Renal pelvis (tissue), 4 donors: Measurements from ENCODE around the gene NELL2. TPM values are rescaled to one million over a fixed set of nuclear protein-coding genes. Genes with fewer than 3 reads are reported as not detected.

ENCODE experiments used
- DNase-seq: peaks from one replicate; pipeline ENCODE4 v3.0.0-alpha.2; 2013
- polyA plus RNA-seq, 3 donors: library from polyadenylated mRNA; unstranded; fragments of 120-200 nt; gene quantifications; one replicate each; pipeline ENCODE4 v1.2.1, GENCODE V29; 2013; ENCODE audit not compliant: insufficient read length in 3 of 3

Gene NELL2
- polyA plus RNA-seq, 3 donors = 11.9 to 18.7 (median 16.4) TPM

GRCh38 chr12:44546060-44546459 is 330.1 kb downstream of the NELL2 start:
- no peak for DNase-seq

DNA sequence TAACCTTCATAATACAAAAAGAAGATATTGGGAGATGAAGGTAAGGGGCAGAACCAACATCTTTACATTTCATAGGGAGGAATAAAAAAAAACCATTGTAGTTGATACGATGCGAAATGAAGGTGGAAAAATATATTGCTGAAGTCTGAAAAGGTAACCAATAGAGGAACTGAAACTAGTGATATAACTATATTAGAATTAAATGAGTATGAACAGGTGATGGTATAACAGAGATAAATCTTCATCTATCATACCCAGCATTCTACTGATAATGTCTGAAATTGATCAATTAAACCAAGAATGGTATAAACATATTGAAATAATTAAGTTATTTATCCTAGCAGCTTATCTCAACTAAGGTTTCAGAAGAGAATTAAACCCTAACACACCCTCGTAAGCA is 332.1 kb downstream of the NELL2 start:
- DNase-seq = no peak

DNA sequence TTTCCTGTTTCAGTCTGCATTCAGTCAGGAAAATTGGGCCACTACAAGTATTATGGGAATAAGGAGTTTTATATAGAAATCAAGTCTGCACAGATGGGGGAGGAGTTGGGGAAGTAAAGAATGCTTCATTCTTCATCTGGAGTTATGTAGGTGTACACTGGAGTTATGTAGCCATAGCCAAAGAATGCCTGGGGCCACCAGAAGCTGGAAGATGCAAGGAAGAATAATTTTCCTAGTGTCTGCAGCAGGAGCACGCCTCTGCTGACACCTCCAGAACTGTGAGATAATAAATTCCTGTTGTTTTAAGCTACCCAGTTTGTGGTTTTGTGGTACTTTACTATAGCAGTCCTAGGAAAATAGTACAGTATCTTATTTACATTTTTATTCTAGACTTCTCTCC is 333.4 kb downstream of the NELL2 start:
- no peak for DNase-seq

GRCh38 chr12:44537354-44537753 is 338.8 kb downstream of the NELL2 start:
- DNase-seq = no peak

GRCh38 chr12:44532940-44533339 is 343.2 kb downstream of the NELL2 start:
- no peak for DNase-seq

- DNase-seq = no peak
Observed at GRCh38 chr12:44531320-44531971, 344.7 kb downstream of the NELL2 start.

DNA sequence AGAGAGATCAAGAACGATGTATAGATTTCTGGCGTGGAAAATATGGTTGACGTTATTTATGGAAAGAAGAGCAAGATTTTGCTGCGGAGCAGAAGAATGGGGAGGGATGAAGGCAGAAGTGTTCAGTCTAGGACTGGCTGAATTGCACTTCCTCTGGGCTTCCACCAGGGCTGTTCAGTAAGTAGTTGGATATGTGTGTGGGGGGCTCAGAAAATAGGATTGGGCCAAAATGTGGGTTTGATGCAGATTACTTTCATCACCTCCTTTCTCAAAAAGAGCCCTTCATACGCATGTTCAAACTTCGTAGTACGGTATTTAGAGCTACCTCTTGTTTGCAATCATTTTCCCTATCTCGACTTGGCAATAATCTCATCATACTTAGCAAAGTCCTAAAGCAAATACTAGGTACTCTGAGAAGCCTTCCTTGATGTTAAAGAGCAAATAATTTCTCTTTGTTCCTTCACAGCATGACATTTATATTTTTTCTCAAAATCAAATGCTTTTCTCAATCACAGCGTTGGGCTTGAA is 349.4 kb downstream of the NELL2 start:
- no peak for DNase-seq

DNA sequence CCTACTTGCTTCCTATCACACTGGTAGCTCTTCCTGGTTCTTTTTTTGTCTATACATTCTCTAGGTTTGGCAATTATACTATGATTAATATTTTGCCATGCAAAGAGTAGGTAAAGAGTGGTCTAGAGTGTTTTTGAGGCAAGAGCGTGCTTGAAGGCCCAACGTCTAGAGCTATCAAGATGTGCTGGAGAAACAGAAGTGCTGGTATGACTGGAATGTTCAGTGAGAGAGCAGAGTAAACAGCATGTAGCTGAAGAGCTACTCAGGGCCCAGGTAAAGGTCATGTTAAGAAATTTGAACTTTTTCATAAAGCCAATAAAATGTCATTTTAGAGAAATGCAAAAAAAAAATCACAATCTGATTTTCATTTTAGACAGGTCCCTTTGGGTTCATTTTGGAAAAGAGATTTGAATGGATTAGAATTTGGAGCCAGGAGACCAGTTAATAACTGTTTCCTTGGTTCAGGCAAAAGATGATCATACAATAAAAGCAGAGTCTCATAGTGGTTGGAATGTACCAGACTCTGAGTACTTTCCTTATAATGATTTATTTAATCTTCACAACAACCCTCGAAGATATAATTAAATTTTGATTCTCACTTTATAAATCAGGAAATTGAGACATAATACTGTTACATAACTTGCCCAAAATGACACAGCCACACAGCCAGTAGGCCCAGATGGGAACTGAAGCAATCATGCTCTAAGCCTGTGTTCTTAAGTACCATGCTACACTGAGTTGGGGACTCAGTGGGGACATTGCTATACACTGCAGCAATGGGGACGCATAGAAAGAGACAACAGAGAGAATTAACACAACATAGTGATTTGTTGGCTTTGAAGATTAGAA is 350.1 kb downstream of the NELL2 start:
- DNase-seq = no peak

- no peak for DNase-seq
Observed at GRCh38 chr12:44523828-44524227, 352.3 kb downstream of the NELL2 start.

GRCh38 chr12:44521702-44522101 is 354.4 kb downstream of the NELL2 start:
- no peak for DNase-seq

GRCh38 chr12:44519931-44520330 is 356.2 kb downstream of the NELL2 start:
- no peak for DNase-seq

- no peak for DNase-seq
Observed at GRCh38 chr12:44511289-44511688, 364.8 kb downstream of the NELL2 start.

DNA sequence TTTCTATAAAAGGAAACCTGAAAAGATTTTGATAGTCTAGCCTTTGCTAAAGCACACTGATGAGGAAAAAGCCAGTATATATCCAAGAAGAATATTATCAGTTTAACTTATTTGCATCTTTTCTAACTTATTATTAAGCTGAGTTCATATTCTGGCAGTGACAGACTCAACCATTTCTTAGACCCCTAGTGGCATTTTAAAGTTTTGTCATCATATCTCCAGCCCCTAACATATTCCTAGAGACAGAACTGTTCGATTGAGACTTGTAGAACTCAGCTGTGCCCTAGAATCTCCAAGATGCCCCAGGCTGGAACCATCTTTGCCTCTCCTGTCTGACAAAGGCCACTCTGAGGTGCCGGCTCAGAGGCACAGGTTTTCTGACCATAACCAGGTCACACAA is 365.6 kb downstream of the NELL2 start:
- no peak for DNase-seq

- no peak for DNase-seq
Observed at GRCh38 chr12:44510076-44510475, 366.0 kb downstream of the NELL2 start.

DNA sequence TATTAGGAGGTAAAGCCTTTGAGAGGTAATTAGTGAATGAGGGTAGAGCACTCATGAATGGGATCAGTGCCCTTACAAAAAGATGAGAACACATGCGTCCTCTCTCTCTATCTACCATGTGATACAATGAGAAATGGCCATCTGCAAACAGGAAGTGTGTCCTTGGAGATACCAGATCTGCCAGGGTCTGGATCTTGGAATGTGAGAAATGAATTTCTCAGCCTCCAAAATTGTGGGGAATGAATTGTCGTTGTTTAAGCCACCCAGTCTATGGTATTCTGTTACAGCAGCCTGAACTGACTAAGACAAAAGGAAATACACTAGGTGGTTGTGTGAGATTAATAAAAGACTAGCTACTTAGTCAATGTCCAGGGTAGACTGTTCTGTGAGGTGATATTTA is 366.6 kb downstream of the NELL2 start:
- DNase-seq = no peak

DNA sequence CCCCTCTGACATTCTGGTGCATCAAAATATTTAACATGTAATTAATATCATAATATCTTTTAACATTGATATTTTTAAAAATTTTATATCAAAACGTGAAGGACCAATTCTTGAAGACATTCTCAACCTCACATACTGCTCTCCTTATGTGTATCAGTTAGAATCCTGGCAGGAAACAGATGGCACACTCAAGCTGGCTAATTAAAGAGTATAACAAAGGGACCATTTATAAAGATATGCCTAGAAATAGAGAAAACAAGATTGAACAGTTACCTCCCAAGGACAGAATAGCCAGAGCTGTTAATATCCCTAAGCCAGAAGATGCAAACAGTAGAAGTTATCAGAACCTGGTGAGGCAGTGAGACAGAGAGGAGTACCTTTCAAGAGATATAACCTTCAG is 368.7 kb downstream of the NELL2 start:
- DNase-seq = no peak

DNA sequence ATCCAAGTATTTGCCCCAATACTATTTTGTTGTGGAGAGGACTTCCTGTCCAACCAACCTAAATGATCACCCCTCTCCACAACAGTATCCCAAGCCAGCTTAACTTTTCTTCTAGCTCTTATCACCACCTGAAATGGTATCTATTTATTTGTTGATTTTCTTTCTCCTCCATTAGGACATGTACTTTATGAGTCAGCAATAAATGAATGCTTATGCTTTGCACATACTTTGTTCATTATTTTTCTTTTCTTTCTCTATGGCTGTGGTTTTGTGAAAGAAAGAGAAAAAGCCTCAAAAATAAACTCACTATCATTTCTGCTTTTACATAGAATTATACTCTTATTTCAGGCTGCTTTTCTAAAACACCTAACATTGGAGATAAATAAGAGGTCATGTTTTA is 371.3 kb downstream of the NELL2 start:
- DNase-seq = no peak

- no peak for DNase-seq
Observed at GRCh38 chr12:44503329-44503728, 372.8 kb downstream of the NELL2 start.

- no peak for DNase-seq
Observed at GRCh38 chr12:44502681-44503080, 373.4 kb downstream of the NELL2 start.

DNA sequence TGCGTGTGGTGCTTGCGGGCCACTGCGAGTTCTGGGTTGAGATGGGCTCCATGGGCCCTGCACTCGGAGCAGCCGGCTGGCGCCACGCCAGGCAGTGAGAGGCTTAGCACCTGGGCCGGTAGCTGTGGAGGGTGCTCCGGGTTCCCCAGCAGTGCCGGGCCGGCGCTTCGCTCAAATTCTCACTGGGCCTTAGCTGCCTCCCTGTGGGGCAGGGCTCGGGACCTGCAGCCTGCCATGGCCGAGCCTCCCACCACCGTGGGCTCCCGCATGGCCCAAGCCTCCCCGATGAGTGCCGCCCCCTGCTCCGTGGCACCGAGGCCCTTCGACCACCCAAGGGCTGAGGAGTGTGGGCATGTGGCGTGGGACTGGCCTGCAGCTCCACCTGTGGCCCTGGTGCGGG is 375.7 kb downstream of the NELL2 start:
- no peak for DNase-seq

DNA sequence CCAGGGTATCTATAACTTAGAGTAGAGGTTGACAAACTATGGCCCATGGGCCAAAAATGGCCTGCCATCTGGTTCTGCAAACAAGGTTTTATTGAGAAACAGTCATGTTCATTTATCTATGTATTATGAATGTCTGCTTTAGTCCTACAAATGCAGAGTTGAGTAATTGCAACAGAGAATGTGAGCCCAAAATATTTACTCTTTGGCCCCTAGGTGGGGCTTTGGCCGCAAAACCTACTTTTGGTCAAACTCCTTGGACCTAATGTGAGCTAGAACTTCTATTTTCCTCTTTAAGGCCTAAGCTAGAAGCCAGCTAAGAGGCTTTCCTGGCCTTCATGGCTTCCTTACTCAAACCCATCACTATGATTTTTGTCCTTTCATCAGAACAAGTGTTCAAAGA is 379.1 kb downstream of the NELL2 start:
- no peak for DNase-seq

DNA sequence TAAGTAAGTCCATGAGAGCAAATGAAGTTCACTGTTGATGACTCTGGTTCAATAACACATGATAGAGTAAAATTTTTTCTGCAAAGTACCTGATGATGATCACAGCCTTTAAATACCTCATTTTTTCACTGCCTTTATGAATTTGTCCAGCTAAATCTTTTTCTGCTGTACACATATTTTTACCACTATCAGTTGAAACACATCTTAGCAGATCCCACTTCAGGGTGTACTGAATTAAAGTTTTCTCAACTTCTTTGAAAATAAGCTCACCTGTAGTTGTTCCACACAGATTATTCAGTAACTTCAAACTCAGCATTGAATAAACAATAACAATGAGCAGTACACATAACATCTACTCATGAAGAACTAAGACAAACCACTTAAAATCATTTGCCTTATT is 385.9 kb downstream of the NELL2 start:
- no peak for DNase-seq

- no peak for DNase-seq
Observed at GRCh38 chr12:44488180-44488579, 387.9 kb downstream of the NELL2 start.
